Dedifferentiated amniotic fluid mesenchymal stem cell (primary cell): ENCODE results near the gene ORC1.

Source experiments
- DNase-seq: peaks from one replicate; pipeline ENCODE4 v3.0.0-alpha.2; 2016; ENCODE audit errors: extremely low spot score

Gene ORC1

DNA sequence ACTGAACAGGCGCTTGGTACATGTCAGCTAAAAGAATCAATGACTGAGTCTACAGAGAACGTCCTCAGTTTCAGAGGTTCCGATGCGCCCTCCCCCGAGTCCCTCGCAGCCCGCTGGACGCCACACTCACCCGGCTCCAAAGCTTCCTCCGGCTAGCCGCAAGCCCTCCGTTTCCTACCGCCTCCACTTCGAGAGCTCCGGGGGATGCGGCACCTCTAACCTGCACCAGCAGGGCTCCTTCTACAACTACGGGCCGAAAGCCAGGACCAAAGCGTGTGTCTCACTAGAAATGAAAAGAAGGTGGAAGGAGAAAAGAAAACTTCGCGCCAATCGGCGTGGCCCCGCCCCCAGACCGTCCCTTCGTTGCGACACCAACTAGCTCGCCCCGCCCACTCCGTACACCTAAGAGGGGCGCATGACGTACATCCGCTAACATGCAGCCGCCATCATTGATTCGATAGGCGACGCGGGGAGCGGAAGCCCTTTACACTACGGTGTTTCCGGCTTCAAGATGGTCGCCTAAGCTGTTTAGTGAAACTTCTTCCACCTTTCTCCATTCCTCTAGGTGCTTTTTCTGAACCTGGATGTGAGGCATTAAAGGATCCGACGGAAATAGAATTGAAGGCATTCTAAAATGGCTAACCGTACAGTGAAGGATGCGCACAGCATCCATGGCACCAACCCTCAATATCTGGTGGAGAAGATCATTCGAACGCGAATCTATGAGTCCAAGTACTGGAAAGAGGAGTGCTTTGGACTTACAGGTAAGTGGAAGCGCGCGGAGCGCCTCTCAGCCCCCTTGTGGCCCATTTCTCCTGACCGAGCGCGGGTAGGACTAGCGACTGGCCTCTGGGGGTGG lies at the start of gene ORC1, which contains the start of gene PRPF38A:
ORC1 (minus strand) TSS at position 308 of the 859 bp plus-strand sequence. CDS start 2,200 bp downstream, outside the sequence.
PRPF38A (plus strand) TSS at position 487 of the 859 bp plus-strand sequence; CDS start at position 635, 148 bp downstream.
- peak; percentile 97 for DNase-seq

DNA sequence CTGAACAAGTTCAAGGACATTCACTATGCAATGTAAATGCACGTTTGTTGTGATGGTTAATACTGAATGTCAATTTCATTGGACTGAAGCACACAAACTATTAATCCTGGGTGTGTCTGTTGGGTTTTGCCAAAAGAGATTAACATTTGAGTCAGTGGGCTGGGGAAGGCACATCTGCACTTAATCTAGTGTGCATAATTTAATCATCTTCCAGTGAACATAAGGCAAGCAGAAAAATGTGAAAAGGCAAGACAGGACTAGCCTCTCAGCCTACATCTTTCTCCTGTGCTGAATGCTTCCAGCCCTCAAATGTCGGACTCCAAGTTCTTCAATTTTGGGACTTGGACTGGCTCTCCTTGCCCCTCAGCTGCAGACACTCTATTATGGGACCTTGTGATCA lies 40.2 kb upstream of the ORC1 start:
- no peak for DNase-seq

DNA sequence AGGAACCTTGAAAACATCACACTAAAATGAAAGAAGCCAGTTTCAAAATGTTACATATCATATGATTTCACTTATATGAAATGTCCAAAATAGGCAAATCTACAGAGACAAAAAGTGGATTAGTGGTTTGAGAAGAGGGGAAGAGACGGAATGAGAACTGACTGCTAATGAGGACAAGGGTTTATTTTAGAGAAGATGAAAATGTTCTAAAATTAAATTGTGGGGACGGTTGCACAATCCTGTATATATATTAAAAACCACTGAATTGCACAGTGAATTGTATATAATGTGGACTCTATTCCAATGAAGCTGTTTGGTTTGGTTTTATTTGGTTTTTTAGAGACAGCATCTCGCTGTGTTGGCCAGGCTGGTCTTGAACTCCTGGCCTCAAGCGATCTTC lies 35.8 kb upstream of the ORC1 start:
- no peak for DNase-seq

DNA sequence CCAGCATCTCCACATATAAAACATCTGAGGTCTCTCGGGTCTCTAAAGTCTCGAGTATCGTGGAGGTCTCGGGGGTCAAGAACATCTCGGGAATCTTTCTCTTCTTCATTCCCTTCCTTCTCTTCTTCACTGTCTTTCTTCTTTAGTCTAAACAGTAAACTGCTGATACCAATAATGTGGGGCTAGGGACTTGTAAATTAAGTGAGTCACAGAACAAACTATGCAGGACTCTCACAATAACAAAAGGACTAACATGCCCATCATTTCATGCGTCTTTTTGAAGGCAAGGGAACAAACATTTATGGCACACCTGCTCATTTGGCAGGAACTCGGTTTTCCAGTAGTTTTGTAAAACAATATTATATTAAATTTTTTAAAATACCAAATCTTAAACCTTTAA lies 32.6 kb upstream of the ORC1 start:
- no peak for DNase-seq

DNA sequence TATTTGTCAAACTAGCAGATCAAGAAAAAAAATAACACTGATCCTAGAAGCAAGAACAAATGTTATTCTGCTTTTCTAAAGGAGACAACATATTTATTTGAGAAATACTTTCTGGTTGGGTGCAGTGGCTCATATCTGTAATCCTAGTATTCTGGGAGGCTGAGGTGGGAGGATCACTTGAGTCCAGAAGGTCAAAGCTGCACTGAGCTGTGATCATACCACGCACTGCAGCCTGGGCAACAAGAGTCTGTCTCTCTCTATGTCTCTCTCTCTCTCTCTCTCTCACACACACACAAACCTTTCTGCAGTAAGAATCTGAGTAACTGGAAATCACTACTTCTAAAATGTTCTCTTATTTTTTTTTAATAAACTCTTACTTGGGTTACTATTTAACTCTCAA lies 31.4 kb upstream of the ORC1 start:
- no peak for DNase-seq

DNA sequence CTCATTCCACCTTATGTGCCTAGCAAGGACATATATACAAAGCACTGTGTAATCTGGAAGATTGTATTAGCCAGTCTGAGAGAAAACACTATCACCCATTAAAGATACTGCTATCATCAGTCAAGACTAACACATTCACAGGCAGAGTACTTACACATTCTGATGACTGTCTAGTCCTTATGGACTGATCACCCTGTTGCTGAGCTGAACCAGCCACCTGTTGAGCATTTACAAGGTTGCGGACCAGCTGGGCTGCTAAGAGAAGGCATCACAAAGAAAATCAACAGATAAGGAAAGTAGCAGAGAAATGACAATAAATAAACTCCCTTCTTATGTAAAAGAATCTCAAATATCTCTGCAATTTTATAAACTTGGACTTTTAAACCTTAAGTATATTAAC lies 31.0 kb upstream of the ORC1 start:
- no peak for DNase-seq

DNA sequence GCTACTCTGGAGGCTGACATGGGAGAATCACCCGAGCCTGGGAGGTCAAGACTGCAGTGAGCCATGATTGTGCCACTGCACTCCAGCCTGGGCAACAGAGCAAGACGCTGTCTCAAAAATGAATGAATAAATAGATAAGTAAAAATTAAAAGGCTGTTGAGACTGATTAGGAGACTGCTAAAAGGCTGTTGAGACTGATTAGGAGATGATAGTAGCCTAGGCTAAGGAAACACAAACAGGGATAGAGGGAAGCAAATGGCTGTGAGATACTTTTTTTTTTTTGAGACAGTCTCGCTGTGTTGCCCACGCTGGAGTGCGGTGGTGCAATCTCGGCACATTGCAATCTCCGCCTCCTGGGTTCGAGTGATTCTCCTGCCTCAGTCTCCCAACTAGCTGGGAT lies 28.6 kb upstream of the ORC1 start:
- DNase-seq: no peak

DNA sequence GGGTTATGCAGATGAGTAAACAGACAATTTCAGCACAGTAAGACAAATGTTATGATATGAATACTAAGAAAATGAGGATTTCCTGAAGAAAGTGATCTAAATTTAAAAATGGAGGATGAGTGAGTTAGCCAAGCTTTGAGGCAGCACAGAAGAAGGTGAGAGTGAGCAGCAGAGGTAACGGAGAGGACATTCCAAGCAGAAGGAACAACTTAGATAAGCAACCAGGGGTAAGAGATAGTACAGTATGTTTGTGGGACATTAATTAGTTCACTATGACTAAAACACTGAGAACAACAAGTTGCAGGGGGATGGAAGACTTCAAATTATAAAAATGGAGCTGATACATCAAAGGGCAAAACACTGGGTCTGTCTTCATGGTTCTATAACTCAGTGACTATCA lies 22.9 kb upstream of the ORC1 start:
- DNase-seq: no peak

DNA sequence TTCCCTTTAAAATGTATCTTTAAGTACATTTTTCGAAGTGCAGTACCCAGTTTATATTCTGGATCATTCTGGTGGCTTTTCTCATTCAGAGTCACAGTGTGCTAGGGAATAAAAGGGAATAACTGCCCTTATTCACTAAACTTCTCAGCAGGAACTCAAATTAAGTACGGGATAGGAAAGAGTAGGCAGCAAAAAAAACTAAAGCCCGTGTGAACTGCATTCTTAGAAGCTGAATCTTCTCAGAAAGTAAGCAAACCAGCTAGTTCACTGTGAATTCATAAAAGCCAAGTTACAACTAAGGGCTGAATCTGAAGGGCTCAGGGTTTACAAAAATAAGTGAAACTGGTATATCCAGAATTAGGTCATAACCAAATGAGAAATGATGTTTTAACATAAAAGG lies 22.1 kb upstream of the ORC1 start:
- peak; percentile 67 for DNase-seq

DNA sequence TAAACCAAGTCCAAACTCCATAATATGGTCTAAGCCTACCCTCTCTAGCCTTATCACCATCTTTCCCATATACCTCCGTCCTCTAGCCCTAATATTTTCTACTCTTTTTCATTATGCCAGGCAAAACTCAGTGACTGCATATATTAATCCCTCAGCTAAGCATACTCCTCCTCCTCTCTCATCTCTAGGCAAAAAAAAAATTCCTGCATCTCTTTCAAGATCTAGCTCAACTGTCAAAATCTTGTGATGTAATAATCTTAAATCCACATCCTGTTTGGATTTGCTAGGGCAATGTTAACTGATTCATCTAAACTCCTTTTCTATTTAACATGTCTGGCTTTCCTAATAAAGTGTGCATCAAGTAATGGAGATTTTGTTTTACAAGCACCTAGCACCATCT lies 20.6 kb upstream of the ORC1 start:
- no peak for DNase-seq

DNA sequence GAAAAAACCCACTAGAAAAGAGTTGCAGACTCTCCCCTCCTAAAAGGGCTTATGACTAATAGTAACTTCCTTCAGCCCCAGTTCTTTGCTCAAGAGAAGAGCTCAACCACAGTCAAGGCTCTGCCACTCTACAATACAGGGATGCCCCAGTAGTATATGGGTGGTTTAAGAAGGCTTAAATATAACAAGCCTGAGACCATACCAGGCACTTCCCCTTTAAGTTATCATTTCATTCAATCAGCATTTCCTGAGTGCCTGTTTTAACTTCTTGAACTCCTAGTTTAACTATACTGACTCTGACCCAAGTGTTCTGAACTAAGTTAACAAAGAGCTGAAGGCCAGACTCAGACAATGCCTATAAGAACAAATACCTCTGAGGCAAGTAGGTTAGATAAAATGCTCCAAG lies 20.0 kb upstream of the ORC1 start:
- DNase-seq: no peak

DNA sequence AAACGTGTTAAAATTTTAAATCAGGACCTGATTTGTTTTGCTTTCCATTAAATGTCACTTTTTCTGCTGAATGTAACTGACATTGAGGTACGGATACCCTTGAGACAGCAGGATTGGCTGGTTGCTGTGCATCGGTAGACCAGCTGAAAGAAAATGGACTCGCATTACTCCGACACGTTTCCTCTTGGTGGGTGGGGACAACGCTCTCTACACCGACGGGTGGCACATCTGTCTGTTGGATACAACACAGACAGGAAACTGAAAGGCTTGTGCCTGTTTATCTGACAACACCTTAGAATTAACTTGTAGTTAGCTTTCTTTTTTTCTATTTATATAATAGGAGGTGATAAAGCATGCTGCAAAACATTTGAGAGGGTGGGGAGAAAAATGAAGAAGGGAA lies 19.5 kb upstream of the ORC1 start:
- no peak for DNase-seq

DNA sequence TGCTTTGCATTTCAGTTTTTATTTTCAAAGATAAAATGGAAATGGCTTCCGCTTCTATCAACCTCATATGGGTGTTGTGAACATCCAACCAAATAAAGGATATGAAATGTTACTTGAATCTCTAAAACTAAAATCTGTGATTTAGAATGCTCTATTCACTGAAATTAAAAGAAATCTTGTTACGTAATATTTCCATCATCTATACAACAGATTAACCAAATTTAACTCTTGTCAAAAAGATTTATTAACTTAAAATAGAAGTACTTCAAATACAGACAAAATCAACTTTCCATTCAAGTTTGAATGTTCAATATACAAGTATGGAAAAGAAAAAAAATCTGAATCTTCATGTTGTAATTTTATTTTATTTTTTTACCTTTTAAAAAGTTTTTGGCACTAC lies 18.8 kb upstream of the ORC1 start:
- no peak for DNase-seq

DNA sequence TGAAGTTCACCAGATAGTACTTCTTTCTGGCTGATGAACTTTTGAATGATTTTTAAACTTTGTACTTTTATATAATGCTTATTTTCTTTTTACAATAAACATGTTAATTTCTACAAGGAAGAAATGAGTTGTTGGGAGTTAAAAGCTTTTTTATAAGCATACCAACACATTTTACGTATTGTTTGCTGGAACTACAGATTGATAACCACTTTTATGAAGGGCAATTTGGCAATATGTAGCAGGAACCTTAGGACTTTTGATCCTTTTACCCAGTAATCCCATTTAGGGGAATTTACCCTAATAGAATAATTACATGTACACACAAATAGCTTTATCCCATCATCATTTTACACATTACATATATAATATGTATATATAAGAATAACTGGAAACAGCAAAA lies 16.5 kb upstream of the ORC1 start:
- DNase-seq: no peak

DNA sequence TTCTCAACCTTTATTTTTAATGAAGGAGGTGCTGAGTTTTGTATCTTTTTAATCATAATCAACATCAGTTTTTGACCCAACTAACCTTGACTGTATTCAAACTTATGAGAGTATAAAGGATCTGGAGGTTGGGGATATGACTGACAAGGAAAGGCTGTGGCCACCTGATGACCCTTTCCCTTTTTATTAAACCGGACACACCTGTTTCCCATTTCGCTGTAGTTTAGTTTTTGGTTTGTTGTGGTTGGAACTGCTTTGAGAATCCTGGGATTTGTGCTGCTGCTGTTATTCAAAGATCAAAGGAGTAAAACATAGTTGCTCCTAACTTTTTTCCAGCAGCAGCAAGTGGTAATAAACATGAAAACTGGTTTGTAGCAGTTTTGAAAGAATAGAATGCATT lies 12.6 kb upstream of the ORC1 start:
- DNase-seq: no peak

DNA sequence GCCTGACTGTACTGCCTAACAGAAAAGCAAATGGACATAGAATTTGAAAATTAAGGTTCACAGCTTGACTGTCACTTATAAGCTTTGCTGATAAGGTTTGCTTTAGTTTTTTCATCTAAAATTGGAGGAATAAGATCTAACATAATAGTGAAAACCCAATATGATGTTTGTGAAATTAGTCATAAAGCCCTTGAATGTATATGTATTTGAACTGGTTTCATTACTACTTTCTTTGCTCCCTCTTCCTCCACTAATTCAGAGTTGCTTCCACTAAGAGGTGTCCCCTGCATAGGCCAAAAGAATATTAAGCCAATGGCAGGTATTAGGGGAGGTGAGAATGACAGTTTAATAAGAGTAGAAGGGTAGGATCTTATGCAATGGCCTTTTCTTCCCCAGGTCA lies 10.7 kb upstream of the ORC1 start:
- no peak for DNase-seq

DNA sequence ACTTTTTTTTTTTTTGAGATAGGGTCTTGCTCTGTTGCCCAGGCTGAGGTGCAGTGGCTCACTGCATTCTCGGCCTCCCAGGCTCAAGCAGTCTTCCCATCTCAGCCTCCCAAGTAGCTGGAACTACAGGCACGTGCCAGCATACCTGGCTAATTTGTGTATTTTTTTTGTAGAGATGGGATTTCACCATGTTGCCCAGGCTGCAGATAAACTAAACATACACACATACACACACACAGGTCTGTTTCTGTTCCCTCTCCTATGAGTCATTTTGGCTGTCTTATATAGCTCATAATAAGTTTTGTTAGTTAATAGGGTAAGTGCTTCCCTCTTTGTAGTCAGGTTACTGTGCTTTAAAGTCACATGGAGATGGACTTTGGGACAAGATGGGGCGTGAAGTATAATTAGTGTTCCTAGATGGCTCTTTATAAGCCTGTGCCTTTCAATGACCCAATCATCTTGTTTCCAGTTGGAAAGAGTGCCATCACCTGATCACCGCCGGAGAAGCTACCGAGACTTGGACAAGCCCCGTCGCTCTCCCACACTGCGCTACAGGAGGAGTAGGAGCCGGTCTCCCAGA lies 9.3 kb upstream of the ORC1 start:
- DNase-seq: no peak

DNA sequence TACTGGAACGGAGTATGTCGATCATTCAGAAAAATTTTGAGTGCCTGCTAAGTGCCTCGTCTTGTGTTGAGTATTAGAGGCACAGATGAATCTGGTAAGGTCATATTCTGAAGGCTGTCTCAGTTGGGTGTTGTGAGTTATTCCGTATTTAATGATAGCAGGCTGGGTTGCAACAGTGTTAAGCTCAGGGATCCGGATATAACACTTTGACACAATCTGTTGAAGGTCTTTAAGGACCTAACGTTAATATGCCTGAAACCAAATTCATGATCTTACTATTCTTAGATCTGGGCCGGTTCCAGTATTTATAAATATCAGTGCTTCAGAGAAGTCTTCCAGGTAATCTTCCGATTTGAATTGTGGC lies 734 bp upstream of the ORC1 start:
- DNase-seq: no peak

DNA sequence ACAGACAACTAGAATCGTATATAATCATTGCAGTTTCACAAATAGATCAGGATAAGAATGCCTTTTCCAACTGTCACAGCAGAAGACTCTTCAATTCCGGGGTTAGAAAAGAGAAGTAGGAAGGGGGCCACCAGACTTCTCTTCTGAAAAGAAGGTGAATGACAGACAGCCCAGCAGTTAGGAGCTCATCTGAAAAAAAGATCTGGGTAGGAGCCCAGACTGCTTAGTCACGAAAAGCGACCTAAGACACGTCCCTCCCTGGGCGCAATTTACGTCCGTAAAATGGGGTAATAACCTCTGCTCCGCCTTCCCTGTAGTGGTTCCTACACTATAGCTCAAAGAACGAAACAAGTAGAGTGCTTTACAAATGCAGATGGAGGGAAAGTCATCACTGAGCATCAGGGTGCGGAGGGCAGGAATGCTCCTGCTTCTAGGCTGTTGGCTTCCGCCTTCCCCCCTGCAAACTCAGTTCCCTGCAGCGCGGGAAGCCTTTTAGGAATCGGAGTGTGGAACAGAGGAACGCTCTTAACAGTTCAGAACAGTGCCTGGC lies 582 bp downstream of the ORC1 start:
- peak; percentile 23 for DNase-seq

DNA sequence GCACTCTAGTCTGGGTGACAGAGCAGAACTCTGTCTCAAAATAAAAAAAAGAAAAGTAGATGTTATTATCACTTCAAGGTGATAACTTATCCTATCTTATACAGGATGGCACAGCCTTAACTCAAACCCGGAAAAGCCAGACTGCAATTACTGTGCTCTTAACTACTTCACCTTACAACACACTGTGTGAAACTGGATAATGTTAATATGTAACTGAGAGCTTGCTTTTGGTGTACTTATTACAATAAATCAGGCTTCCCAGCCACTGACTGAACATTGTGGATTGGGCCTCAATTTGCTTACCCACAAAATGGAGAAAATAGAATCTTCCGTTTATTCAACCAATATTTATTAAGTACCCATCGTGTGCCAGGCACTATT lies 1.4 kb downstream of the ORC1 start:
- no peak for DNase-seq

DNA sequence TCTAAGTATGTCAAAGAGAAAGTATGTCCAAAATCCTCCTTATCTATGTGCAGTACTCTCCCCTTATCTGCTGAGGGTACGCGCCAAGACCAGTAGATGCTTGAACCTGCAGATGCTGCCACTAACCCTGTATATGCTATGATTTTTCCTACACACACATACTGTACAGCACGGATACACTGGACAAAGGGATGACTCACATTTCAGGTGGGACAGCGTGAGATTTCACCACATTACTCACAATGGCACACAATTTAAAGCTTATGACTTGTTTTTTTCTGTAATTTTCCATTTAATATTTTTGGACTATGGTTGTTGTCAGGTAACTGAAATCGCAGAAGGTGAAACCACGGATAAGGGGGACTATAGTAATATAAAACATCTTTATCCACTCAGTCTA lies 4.1 kb downstream of the ORC1 start:
- no peak for DNase-seq

DNA sequence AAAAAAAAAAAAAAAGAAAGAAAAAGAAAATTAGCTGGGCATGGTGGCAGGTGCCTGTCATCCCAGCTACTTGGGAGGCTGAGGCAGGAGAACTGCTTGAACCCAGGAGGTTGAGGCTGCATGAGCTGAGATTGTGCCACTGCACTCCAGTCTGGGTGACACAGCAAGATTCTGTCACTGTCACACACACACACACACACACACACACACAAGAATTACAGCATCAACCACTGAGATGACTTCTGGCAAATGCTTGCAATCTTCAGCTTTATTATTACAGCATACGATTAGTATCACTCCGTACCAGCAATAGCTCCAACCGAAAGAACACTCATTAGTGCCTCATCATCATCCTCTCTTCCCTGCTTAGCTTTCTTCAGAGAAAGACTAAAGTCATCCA lies 4.6 kb downstream of the ORC1 start:
- no peak for DNase-seq

DNA sequence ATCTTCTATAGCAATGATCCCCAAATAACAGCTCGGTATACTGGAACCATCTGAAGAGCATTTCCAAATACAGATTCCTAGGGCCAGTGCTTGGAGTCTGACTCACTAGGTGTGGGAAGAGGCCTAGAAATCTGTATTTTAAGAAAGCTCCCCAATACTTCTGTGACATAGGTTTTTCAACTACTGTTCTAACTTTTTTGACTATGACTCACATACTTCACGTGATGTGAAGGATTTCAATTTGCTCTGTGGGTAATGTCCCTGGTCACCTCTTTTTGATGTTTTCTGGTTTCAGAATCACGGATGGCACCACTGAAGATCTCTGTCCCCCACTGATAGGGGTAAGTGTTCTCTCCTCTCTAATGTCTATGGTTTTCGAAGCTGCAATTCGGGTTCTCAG lies 11.0 kb downstream of the ORC1 start:
- DNase-seq: no peak
